Natural killer cell (primary cell): ENCODE data around the gene EEF1AKMT1. TPM values are rescaled to one million over a fixed set of nuclear protein-coding genes. Genes with fewer than 3 reads are reported as not detected.

Source experiments
- ATAC-seq, 3 donors: fragments of 150-1000 bp in 2 of 3; fragments of 200-7000 bp in 1 of 3; cut with Tn5 transposase; 1 replicate in 1 of 3; 2 replicates in 2 of 3; pipeline ENCODE4 v1.10.0; 2021; ENCODE audit warnings: mild to moderate bottlenecking in 2 of 3, moderate library complexity in 2 of 3
- DNase-seq, 2 donors: peaks; one replicate each; pipeline versions ENCODE4 v3.0.0 to v3.0.0-alpha.2; 2013 to 2021; ENCODE audit warnings: mixed read lengths in 1 of 2
- H3K27ac ChIP-seq: one replicate; pipeline ENCODE4 v1.5.1; 2013; ENCODE audit warnings: mild to moderate bottlenecking, low read length
- H3K27me3 ChIP-seq: one replicate; pipeline ENCODE4 v1.6.1; 2013; ENCODE audit warnings: low read length; ENCODE audit not compliant: control insufficient read depth, insufficient read depth
- H3K36me3 ChIP-seq: one replicate; pipeline ENCODE4 v1.6.1; 2013; ENCODE audit warnings: low read length; ENCODE audit not compliant: control insufficient read depth, insufficient read depth
- H3K4me1 ChIP-seq: one replicate; pipeline ENCODE4 v1.6.1; 2013; ENCODE audit warnings: low read length; ENCODE audit not compliant: control insufficient read depth, insufficient read depth
- H3K4me3 ChIP-seq: one replicate; pipeline ENCODE4 v1.5.1; 2013; ENCODE audit warnings: low read length
- H3K9me3 ChIP-seq: one replicate; pipeline ENCODE4 v1.6.1; 2013; ENCODE audit warnings: low read length; ENCODE audit not compliant: control insufficient read depth, insufficient read depth
- H3K27ac Mint-ChIP-seq, 2 donors: one replicate each; pipeline ENCODE4 v1.8.0; 2022; ENCODE audit warnings: mild to moderate bottlenecking in 2 of 2, mixed read lengths in 2 of 2, moderate library complexity in 1 of 2
- H3K27me3 Mint-ChIP-seq, 2 donors: one replicate each; pipeline ENCODE4 v1.8.0; 2022; ENCODE audit warnings: low read depth in 2 of 2, mixed read lengths in 2 of 2
- H3K36me3 Mint-ChIP-seq: one replicate; pipeline ENCODE4 v1.8.0; 2022; ENCODE audit warnings: mixed read lengths
- H3K4me1 Mint-ChIP-seq, 2 donors: one replicate each; pipeline ENCODE4 v1.8.0; 2022; ENCODE audit warnings: mixed read lengths in 2 of 2
- H3K4me3 Mint-ChIP-seq: one replicate; pipeline ENCODE4 v1.8.0; 2022; ENCODE audit warnings: mild to moderate bottlenecking, moderate library complexity, mixed read lengths
- H3K9me3 Mint-ChIP-seq, 2 donors: one replicate each; pipeline ENCODE4 v1.8.0; 2022; ENCODE audit warnings: mixed read lengths in 2 of 2
- WGBS: methylation state at CpG from one replicate; pipeline ENCODE4 v1.1.7; 2013; ENCODE audit warnings: missing lambda C conversion rate; ENCODE audit not compliant: insufficient coverage; 5-methylcytosine and 5-hydroxymethylcytosine counted together
- intact Hi-C: fragments of 100-400 bp; cut with micrococcal nuclease; formaldehyde crosslinking; loops from one replicate; pipeline ENCODE4 v1.14.2; 2022
- total RNA-seq, 4 donors: library from RNA; stranded (reverse); fragments of 120-200 nt in 1 of 4; gene quantifications; one replicate each; pipeline versions ENCODE4 v1.2.3 to v1.2.4, GENCODE V29; 2013 to 2022
- TF ChIP-seq, protein P1 (sequence below): fragments of 200-600 bp; IDR thresholded peaks from one replicate; pipeline ENCODE4 v1.8.0; 2022; ENCODE audit warnings: antibody characterized with exemption

EEF1AKMT1 gene
- total RNA-seq, 3 donors from 2014 or later (not counting 1 experiment from before 2014, with no cell fraction given), result 3.8 to 5.1 (median 4.6) TPM

DNA sequence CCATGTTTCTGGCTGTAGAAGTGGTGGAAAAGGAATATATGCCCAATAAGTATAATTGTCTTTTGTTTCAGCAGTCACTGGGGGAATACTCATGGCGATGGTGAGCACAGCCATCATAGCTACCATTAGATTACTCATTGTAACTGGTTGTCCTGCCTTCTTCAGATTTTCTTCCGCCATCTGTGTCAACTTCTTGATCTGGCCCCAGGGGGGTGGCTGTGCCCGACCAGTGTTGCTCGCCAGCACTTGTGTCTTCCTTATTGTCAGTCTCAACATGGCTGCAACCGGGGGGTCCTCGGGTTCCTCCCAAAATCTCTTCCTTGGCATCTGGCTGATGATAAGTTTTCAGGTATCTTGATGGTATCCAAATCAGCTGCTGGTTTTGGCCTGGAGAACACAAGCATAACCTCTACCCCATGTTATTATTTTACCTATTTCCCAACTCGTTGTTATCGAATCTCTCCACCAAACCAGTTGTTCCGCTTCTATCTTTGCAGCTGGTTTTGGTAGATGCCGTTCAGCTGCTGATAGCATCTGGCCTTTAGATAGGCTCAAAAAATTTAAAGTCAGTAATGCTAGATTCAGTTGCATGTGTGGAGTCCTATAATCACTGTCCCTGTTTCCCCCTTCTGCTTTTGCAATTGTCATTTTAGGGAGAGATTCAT, 93.2 kb downstream of the EEF1AKMT1 start:
- Mint-ChIP-seq H3K9me3 (no peaks in the 10 kb centered on the region), H3K27ac (no peak overlapping the region), H3K27me3 (no peaks in the 10 kb centered on the region), H3K4me1 (no peaks in the 10 kb centered on the region), H3K4me3 (no peak overlapping the region), H3K36me3 (peaks cover 6% of the 10 kb centered on the region)
- H3K9me3 ChIP-seq, result no peaks in the 10 kb centered on the region
- H3K27ac ChIP-seq, result no peak overlapping the region
- no peaks in the 10 kb centered on the region for H3K36me3 ChIP-seq
- H3K4me3 ChIP-seq, result no peak overlapping the region
- ATAC-seq (no peak), DNase-seq (no peak)
- TF ChIP-seq, protein P1, sequence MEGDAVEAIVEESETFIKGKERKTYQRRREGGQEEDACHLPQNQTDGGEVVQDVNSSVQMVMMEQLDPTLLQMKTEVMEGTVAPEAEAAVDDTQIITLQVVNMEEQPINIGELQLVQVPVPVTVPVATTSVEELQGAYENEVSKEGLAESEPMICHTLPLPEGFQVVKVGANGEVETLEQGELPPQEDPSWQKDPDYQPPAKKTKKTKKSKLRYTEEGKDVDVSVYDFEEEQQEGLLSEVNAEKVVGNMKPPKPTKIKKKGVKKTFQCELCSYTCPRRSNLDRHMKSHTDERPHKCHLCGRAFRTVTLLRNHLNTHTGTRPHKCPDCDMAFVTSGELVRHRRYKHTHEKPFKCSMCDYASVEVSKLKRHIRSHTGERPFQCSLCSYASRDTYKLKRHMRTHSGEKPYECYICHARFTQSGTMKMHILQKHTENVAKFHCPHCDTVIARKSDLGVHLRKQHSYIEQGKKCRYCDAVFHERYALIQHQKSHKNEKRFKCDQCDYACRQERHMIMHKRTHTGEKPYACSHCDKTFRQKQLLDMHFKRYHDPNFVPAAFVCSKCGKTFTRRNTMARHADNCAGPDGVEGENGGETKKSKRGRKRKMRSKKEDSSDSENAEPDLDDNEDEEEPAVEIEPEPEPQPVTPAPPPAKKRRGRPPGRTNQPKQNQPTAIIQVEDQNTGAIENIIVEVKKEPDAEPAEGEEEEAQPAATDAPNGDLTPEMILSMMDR, result no peak
- H3K27me3 ChIP-seq, result no peaks in the 10 kb centered on the region
- no peaks in the 10 kb centered on the region for H3K4me1 ChIP-seq
- intact Hi-C loops, result no loop called here
- 96% methylated on average over 10 of the region's 10 CpGs for WGBS

DNA sequence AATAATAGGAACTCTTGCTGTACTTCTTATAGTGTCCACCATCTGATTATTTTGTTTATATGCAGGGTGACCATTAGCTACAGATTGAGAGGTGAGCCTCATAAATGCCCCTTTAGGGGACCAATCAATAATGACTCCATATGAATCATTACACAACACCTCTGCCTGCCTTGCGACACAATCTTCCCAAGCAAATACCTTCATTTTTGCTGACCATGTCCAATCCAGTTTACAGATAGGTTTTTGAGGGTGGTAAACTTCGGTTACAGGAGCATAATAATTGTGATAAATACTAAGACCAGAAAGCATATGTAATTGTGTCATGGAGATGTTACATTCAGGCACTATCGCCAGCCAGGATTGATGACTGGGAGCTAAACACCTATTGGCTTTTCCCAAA, 93.9 kb downstream of the EEF1AKMT1 start:
- no peak overlapping the region for H3K4me3 ChIP-seq
- no peaks in the 10 kb centered on the region for H3K9me3 ChIP-seq
- TF ChIP-seq, protein P1, result no peak
- Mint-ChIP-seq H3K36me3 (peaks cover 6% of the 10 kb centered on the region), H3K4me3 (no peak overlapping the region), H3K4me1 (no peaks in the 10 kb centered on the region), H3K9me3 (no peaks in the 10 kb centered on the region), H3K27me3 (no peaks in the 10 kb centered on the region), H3K27ac (no peak overlapping the region)
- no peaks in the 10 kb centered on the region for H3K36me3 ChIP-seq
- DNase-seq (no peak), ATAC-seq (no peak)
- H3K4me1 ChIP-seq, result no peaks in the 10 kb centered on the region
- H3K27ac ChIP-seq, result no peak overlapping the region
- no peaks in the 10 kb centered on the region for H3K27me3 ChIP-seq
- WGBS, result 88% methylated on average over 2 of the region's 3 CpGs
- intact Hi-C loops, result no loop called here

Other genes with a start within 250 kb of the EEF1AKMT1 start
- 10 to 100 TPM; 13.4 to 15.8 (median 14.9) TPM for gene CRYL1, start 248.1 kb downstream of the EEF1AKMT1 start, total RNA-seq
- 10 to 100 TPM in 2 of 3 donors, 1 to 10 TPM in 1; 9.2 to 13.9 (median 13.9) TPM for gene IFT88, start 206.8 kb downstream of the EEF1AKMT1 start, total RNA-seq
- gene IL17D, start 70.3 kb downstream of the EEF1AKMT1 start, total RNA-seq, result under 1 TPM; 0.14 to 0.33 (median 0.25) TPM
- gene XPO4, start 128.8 kb upstream of the EEF1AKMT1 start, total RNA-seq, result 10 to 100 TPM; 11.7 to 19.8 (median 19.7) TPM